NCI-H1048 (cell line): ENCODE data around the gene CCDC200.
"Not testable (repeated sequence)": the region's sequence is repeated elsewhere in the genome, so short reads cannot be mapped to it uniquely, and the experiment has no call there.

ENCODE experiments used
- DNase-seq: peaks from one replicate; lab custom pipeline; 2025; lab: John Stamatoyannopoulos, UW

CCDC200 gene

DNA sequence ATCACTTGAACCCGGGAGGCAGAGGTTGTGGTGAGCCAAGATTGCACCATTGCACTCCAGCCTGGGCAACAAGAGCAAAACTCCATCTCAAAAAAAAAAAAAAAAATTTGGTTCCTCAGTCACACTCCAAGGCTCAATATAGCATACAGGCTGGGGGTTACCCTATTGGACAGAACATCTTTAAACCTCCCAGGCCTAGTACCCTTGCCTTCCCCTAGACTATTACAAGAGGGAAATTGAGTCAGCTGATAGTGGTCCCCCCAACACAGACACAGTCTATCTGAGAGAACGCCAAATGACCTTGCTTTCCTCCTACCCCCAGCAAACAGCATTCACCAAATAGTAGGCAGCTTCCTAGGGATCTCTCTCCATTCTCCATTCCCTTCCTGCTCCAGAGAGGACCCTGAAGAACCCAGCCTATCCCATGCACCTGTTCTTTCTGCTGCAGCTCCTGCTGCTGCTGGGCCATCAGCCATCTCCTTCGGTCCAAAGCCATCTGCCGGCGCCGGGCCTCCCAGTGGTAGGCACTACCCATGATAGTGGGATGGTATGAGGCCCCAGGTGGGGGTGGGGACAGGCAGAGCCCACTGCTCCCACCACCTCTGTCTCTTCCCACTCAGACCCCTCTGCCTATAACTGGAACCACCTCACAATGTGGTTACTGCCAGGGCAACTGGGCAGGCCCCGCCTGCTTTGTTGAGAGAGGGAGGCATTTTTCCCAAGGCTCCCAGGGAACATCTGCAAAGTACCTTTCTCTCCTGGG, at the start of gene CCDC200:
Gene CCDC200 (minus strand): TSS at position 604 of the 763 bp plus-strand sequence. CDS start 69 bp downstream, at position 535.
- DNase-seq = not testable (repeated sequence)

DNA sequence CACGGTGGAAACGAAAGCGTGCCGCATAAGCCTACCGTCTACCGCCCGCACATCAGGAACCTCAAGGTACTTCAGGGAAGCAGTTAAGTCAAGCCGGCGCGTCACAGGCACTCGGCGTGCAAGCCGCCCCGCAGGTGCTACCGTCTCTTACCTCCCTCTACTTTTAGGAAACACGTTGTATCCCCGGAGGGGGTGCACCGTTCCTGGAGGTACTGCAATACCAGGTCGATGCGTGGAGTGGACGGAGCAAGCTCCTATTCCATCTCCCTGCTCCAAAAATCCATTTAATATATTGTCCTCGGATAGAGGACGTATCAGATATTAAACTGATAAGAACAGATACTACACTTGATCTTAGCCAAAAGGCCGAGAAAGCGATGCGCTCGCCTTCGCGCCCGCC, 44.5 kb upstream of the CCDC200 start:
- not testable (repeated sequence) for DNase-seq

GRCh38 chr17:43272483-43272882, 44.1 kb upstream of the CCDC200 start:
- not testable (repeated sequence) for DNase-seq

DNA sequence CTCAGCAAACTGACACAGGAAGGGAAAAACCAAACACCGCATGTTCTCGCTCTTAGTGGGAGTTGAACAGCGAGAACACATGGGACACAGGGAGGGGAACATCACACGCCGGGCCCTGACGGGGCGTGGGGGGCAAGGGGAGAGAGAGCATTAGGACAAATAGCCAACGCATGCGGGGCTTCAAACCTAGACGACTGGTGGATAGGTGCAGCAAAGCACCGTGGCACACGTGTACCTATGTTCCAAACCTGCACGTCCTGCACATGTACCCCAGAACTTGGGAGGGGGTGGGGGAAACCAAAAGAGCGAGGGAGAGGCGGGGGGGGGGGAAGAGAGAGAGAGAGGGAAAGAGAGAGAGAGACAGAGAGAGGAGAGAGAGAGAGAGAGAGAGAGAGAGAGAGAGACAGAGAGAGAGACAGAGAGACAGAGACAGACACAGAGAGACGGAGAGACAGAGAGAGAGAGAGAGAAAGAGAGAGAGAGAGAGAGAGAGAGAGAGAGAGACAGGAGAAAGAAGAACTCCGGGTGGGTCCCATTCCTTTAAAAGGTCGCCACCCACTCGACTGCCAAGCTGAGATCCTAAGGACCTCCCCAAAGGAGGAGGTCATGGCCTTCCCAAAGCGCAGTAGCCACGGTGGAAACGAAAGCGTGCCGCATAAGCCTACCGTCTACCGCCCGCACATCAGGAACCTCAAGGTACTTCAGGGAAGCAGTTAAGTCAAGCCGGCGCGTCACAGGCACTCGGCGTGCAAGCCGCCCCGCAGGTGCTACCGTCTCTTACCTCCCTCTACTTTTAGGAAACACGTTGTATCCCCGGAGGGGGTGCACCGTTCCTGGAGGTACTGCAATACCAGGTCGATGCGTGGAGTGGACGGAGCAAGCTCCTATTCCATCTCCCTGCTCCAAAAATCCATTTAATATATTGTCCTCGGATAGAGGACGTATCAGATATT, 42.4 kb upstream of the CCDC200 start:
- DNase-seq = not testable (repeated sequence)

DNA sequence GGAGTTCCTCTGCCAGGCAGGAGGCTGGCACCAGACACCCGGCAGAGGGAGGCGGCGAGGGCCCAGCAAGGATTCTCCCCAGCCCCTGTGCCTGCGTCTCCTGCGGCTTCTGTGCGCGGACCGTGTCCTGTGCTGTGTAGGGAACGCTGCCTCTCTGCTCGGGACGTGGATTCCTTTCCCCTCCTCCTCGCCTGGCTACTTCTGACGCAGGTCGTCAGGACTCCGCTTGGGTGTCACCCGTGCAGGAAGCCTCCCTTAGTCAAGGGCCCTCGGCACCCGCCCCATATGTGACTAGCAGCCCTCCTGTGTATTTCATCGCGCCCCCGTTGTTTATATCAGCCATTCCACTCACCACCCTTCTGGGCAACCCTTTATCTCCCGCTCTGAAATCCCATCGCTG, 18.0 kb upstream of the CCDC200 start:
- not testable (repeated sequence) for DNase-seq

DNA sequence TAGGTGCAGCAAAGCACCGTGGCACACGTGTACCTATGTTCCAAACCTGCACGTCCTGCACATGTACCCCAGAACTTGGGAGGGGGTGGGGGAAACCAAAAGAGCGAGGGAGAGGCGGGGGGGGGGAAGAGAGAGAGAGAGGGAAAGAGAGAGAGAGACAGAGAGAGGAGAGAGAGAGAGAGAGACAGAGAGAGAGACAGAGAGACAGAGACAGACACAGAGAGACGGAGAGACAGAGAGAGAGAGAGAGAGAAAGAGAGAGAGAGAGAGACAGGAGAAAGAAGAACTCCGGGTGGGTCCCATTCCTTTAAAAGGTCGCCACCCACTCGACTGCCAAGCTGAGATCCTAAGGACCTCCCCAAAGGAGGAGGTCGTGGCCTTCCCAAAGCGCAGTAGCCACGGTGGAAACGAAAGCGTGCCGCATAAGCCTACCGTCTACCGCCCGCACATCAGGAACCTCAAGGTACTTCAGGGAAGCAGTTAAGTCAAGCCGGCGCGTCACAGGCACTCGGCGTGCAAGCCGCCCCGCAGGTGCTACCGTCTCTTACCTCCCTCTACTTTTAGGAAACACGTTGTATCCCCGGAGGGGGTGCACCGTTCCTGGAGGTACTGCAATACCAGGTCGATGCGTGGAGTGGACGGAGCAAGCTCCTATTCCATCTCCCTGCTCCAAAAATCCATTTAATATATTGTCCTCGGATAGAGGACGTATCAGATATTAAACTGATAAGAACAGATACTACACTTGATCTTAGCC, 12.4 kb upstream of the CCDC200 start:
- not testable (repeated sequence) for DNase-seq

DNA sequence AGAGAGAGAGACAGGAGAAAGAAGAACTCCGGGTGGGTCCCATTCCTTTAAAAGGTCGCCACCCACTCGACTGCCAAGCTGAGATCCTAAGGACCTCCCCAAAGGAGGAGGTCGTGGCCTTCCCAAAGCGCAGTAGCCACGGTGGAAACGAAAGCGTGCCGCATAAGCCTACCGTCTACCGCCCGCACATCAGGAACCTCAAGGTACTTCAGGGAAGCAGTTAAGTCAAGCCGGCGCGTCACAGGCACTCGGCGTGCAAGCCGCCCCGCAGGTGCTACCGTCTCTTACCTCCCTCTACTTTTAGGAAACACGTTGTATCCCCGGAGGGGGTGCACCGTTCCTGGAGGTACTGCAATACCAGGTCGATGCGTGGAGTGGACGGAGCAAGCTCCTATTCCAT, 11.2 kb upstream of the CCDC200 start:
- DNase-seq = not testable (repeated sequence)

DNA sequence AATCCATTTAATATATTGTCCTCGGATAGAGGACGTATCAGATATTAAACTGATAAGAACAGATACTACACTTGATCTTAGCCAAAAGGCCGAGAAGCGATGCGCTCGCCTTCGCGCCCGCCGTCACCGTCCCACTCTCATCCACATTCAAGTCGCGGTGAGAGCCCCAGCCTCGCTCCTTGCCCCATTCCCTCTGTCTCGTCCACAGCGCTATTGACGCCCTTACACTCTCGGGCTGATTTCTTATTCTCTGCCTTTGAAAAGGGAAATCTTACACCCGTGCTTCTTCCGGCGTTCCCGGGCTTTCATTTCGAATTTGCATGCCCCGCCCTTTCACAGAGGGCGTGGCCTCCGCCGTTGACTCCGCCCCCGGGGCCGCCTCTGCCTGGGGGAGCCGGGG, 5.5 kb upstream of the CCDC200 start, which contains the start of gene RNU2-1:
Gene RNU2-1 (minus strand): TSS at position 101 of the 400 bp plus-strand sequence.
- not testable (repeated sequence) for DNase-seq

DNA sequence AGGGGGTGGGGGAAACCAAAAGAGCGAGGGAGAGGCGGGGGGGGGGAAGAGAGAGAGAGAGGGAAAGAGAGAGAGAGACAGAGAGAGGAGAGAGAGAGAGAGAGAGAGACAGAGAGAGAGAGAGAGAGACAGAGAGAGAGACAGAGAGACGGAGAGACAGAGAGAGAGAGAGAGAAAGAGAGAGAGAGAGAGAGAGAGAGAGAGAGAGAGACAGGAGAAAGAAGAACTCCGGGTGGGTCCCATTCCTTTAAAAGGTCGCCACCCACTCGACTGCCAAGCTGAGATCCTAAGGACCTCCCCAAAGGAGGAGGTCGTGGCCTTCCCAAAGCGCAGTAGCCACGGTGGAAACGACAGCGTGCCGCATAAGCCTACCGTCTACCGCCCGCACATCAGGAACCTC, 4.8 kb upstream of the CCDC200 start:
- DNase-seq = not testable (repeated sequence)

DNA sequence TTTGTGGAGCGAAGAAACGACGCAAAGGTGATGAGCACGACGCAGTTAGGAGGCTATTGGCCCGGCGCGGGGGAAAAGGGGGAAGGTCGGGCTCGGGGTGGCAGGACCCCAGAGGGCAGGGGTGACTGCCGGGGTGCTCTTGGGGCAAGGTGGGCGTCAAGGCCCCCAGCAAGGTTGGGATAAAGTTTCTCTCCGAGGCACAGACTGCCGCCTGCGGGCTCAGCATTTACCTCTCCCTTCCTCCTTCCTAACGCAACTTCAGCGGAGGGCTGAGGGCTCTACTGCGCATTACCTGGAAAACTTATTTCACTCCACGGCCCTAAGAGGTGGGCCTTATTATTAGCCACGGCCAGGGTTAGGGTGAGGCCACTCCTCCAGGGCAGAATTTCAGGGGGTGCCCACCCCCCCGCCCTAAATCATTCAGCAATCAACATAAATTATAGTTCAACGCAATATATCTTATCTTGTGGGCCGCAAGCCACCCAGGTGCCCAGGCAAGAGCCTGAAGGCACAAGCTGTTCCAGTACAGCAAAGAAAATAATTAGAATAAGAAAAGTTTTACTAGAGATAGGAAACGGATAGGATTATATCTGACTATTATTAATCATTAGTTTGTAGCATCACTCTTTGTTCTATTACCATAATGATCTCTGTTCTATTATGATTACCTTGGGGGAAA, 3.7 kb upstream of the CCDC200 start:
- DNase-seq = not testable (repeated sequence)

DNA sequence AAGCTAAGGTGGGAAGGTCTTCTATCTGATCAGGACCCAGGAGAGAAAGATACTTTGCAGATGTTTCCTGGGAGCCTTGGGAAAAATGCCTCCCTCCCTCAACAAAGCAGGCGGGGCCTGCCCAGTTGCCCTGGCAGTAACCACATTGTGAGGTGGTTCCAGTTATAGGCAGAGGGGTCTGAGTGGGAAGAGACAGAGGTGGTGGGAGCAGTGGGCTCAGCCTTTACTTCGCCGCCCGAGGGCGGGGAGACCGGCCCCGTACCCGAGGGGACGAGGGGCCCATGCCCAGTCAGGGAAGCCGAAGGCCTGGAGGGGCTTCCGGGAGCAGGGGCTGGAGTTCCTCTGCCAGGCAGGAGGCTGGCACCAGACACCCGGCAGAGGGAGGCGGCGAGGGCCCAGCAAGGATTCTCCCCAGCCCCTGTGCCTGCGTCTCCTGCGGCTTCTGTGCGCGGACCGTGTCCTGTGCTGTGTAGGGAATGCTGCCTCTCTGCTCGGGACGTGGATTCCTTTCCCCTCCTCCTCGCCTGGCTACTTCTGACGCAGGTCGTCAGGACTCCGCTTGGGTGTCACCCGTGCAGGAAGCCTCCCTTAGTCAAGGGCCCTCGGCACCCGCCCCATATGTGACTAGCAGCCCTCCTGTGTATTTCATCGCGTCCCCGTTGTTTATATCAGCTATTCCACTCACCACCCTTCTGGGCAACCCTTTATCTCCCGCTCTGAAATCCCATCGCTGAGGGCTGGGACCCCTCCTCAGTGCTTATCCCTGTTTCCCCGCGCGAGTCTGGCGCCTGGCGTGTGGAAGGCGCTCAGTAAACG, 3.0 kb upstream of the CCDC200 start:
- DNase-seq = not testable (repeated sequence)

DNA sequence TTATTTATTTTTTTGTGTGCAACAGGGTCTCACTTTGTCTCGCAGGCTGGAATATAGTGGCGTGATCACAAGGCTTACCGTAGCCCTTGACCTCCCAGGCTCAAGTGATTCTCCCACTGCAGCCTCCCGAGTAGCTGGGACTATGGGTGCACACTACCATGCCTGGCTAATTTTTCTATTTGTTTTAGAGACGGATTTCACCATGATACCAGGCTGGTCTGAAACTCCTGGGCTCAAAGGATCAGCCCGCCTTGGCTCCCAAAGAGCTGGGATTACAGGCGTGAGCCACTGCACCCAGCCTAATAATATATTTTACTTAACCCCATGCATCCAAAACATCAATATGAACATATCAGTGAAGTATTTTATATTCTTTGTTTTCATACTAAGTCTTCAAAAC, 2.0 kb downstream of the CCDC200 start:
- DNase-seq = no peak

- DNase-seq = no peak
Measured at GRCh38 chr17:43224146-43224705, 4.2 kb downstream of the CCDC200 start.

- DNase-seq = no peak
Measured at GRCh38 chr17:43220511-43221125, 7.8 kb downstream of the CCDC200 start.

GRCh38 chr17:43219746-43220380, 8.6 kb downstream of the CCDC200 start:
- no peak for DNase-seq

DNA sequence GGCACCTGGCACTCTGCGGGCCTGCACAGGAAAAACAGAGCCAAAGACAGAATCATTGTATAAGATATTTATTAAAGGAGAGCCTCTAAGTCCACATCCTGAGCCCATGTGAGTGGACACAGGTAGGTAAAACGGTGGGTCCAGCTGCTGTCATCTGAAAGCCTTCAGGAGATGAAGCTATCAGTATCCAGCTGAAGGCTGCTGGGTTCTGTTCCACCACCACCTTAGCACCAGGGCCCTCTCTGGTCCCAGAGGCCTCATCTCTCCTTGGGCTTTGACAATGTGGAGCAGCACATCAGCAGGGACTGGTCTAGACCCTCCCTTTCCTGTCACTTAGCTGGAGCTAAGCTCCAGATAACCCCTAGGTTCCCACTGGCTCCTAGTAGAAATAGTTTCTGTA, 9.4 kb downstream of the CCDC200 start:
- DNase-seq = no peak

- no peak for DNase-seq
Measured at GRCh38 chr17:43217614-43218087, 10.8 kb downstream of the CCDC200 start.

DNA sequence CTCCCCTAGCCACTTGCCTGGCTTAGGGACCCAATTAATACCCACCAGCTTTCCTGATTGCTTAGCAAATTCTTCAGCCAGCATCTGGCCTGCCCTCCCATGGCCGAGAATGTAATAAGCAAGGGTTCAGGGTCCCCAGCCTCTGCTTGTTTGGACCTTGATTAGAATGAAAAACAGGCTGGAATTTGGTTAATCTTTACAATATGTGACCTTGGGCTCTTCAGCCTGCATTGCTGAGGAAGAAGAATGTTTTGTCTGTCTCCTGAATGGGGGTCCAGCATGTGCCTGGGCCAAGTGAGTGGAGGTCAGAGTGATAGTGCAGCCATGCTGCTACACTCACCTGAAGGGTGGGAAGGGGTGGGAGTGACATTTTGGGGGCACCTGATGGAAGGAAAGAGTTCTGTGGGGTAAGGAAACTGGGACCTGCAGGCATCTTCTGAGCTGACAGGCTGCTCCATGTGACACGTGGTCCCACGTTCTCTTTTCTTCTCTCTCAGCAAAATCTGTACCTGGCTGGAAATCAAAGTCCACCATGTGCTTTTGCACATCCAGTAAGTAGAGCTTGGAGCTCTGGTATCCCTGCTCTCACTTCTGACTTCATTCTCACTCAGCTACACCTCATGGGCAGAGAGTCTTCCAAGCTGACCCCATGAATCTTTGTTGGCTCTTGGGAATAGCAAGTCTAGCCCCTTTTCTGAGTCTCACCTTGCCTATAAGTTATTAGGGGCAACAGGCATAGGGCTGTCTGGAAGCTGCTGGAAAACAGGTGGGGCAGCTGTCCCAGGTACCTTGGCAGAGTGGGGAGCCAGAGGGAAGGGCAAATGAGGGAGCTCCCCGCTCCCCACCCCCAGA, 11.4 kb downstream of the CCDC200 start:
- DNase-seq = no peak
